ENCODE results near the gene NFIA. TPM values are rescaled to one million over a fixed set of nuclear protein-coding genes. Genes with fewer than 3 reads are reported as not detected.

The NFIA gene
- polyA plus RNA-seq, 3 donors = 13.9 to 17.3 (median 16.2) TPM

GRCh38 chr1:61435226-61435625 lies 352.9 kb downstream of the NFIA start:
- no peak for DNase-seq (ENCODE audit: extremely low read depth in 1 of 11, low read depth in 9 of 11, low spot score in 4 of 11)

GRCh38 chr1:61436016-61436415 lies 353.7 kb downstream of the NFIA start:
- no peak for DNase-seq (ENCODE audit: extremely low read depth in 1 of 11, low read depth in 9 of 11, low spot score in 4 of 11)

- no peak for DNase-seq (ENCODE audit: extremely low read depth in 1 of 11, low read depth in 9 of 11, low spot score in 4 of 11)
Measured at GRCh38 chr1:61436491-61437120, 354.2 kb downstream of the NFIA start.

- DNase-seq (ENCODE audit: extremely low read depth in 1 of 11, low read depth in 9 of 11, low spot score in 4 of 11) = no peak
Measured at GRCh38 chr1:61439234-61439633, 356.9 kb downstream of the NFIA start.

GRCh38 chr1:61441723-61442262 lies 359.4 kb downstream of the NFIA start:
- no peak for DNase-seq (ENCODE audit: extremely low read depth in 1 of 11, low read depth in 9 of 11, low spot score in 4 of 11)

- no peak for DNase-seq (ENCODE audit: extremely low read depth in 1 of 11, low read depth in 9 of 11, low spot score in 4 of 11)
Measured at GRCh38 chr1:61442544-61442943, 360.2 kb downstream of the NFIA start.

- DNase-seq (ENCODE audit: extremely low read depth in 1 of 11, low read depth in 9 of 11, low spot score in 4 of 11) = no peak
Measured at GRCh38 chr1:61444288-61444687, 361.9 kb downstream of the NFIA start.

- no peak for DNase-seq (ENCODE audit: extremely low read depth in 1 of 11, low read depth in 9 of 11, low spot score in 4 of 11)
Measured at GRCh38 chr1:61445269-61445825, 363.0 kb downstream of the NFIA start.

- DNase-seq (ENCODE audit: extremely low read depth in 1 of 11, low read depth in 9 of 11, low spot score in 4 of 11) = no peak
Measured at GRCh38 chr1:61446531-61446991, 364.2 kb downstream of the NFIA start.

GRCh38 chr1:61447106-61447967 lies 365.0 kb downstream of the NFIA start:
- no peak for DNase-seq (ENCODE audit: extremely low read depth in 1 of 11, low read depth in 9 of 11, low spot score in 4 of 11)

- no peak for DNase-seq (ENCODE audit: extremely low read depth in 1 of 11, low read depth in 9 of 11, low spot score in 4 of 11)
Measured at GRCh38 chr1:61447968-61448430, 365.6 kb downstream of the NFIA start.

- no peak for DNase-seq (ENCODE audit: extremely low read depth in 1 of 11, low read depth in 9 of 11, low spot score in 4 of 11)
Measured at GRCh38 chr1:61448914-61449313, 366.6 kb downstream of the NFIA start.

GRCh38 chr1:61449410-61449809 lies 367.0 kb downstream of the NFIA start:
- DNase-seq (ENCODE audit: extremely low read depth in 1 of 11, low read depth in 9 of 11, low spot score in 4 of 11) = no peak

- DNase-seq (ENCODE audit: extremely low read depth in 1 of 11, low read depth in 9 of 11, low spot score in 4 of 11) = no peak
Measured at GRCh38 chr1:61450454-61450853, 368.1 kb downstream of the NFIA start.

GRCh38 chr1:61450872-61451571 lies 368.7 kb downstream of the NFIA start:
- DNase-seq (ENCODE audit: extremely low read depth in 1 of 11, low read depth in 9 of 11, low spot score in 4 of 11) = no peak

GRCh38 chr1:61451572-61451968 lies 369.2 kb downstream of the NFIA start:
- no peak for DNase-seq (ENCODE audit: extremely low read depth in 1 of 11, low read depth in 9 of 11, low spot score in 4 of 11)

GRCh38 chr1:61452176-61453035 lies 370.0 kb downstream of the NFIA start:
- peak in 3 of 11 donors; percentile 43 to 67 (median 48) for DNase-seq (ENCODE audit: extremely low read depth in 1 of 11, low read depth in 9 of 11, low spot score in 4 of 11)

Measured in renal cortex interstitium (tissue), 11 donors.